GM23338 (cell line): ENCODE data around the gene BCAS3. TPM values are rescaled to one million over a fixed set of nuclear protein-coding genes. Genes with fewer than 3 reads are reported as not detected.

Experiments used
- ATAC-seq: fragments of 200-7000 bp; cut with Tn5 transposase; 3 replicates; pipeline ENCODE4 v1.9.1; 2020
- DNase-seq: peaks from one replicate; pipeline ENCODE4 v3.0.0-alpha.2; 2015; ENCODE audit warnings: low spot score
- H2AFZ ChIP-seq: fragments of 200-600 bp; sonication (generic); 2 replicates; pipeline ENCODE4 v1.8.0; 2016; ENCODE audit warnings: antibody characterized with exemption, mild to moderate bottlenecking, moderate library complexity
- H3F3A ChIP-seq: fragments of 200-600 bp; sonication (generic); replicated peaks from 2 replicates; pipeline ENCODE4 v1.8.0; 2017; ENCODE audit warnings: antibody characterized with exemption, mixed run types, low read depth
- H3K27ac ChIP-seq: fragments of 200-600 bp; sonication (generic); 2 replicates; pipeline ENCODE4 v1.6.1; 2016; ENCODE audit warnings: low read depth
- H3K27me3 ChIP-seq: fragments of 200-600 bp; sonication (generic); 2 replicates; pipeline ENCODE4 v1.8.0; 2016; ENCODE audit warnings: mild to moderate bottlenecking, mixed run types, moderate library complexity; ENCODE audit not compliant: insufficient read depth
- H3K36me3 ChIP-seq: fragments of 200-600 bp; sonication (generic); 2 replicates; pipeline ENCODE4 v1.8.0; 2016; ENCODE audit warnings: mild to moderate bottlenecking; ENCODE audit not compliant: insufficient read depth
- H3K4me1 ChIP-seq: fragments of 200-600 bp; sonication (generic); 2 replicates; pipeline ENCODE4 v1.8.0; 2016; ENCODE audit warnings: mild to moderate bottlenecking, moderate library complexity; ENCODE audit not compliant: insufficient read depth
- H3K4me2 ChIP-seq: fragments of 200-600 bp; sonication (generic); 2 replicates; pipeline ENCODE4 v1.7.1; 2017; ENCODE audit warnings: mixed run types
- H3K4me3 ChIP-seq: fragments of 200-600 bp; sonication (generic); 2 replicates; pipeline ENCODE4 v1.6.1; 2016; ENCODE audit warnings: mixed run types
- H3K79me2 ChIP-seq: fragments of 200-600 bp; sonication (generic); replicated peaks from 2 replicates; pipeline ENCODE4 v1.8.0; 2017; ENCODE audit warnings: mild to moderate bottlenecking; ENCODE audit not compliant: insufficient read depth
- H3K9me2 ChIP-seq: fragments of 200-600 bp; sonication (generic); 2 replicates; pipeline ENCODE4 v1.8.0; 2017; ENCODE audit not compliant: insufficient read depth
- H4K20me1 ChIP-seq: fragments of 200-600 bp; sonication (generic); replicated peaks from 2 replicates; pipeline ENCODE4 v1.8.0; 2017; ENCODE audit warnings: mild to moderate bottlenecking; ENCODE audit not compliant: insufficient read depth
- H3K27ac Mint-ChIP-seq: 2 replicates; pipeline ENCODE4 v1.8.0; 2020; ENCODE audit warnings: inconsistent platforms, mild to moderate bottlenecking, moderate library complexity, mixed read lengths
- H3K27me3 Mint-ChIP-seq: 3 replicates; pipeline ENCODE4 v1.8.0; 2022; ENCODE audit warnings: low read depth, mild to moderate bottlenecking, moderate library complexity, mixed read lengths, inconsistent platforms; ENCODE audit not compliant: insufficient read depth, poor library complexity
- H3K36me3 Mint-ChIP-seq: 3 replicates; pipeline ENCODE4 v1.8.0; 2021; ENCODE audit warnings: low read depth, mild to moderate bottlenecking, inconsistent platforms, moderate library complexity, mixed read lengths
- H3K4me1 Mint-ChIP-seq: 3 replicates; pipeline ENCODE4 v1.8.0; 2020; ENCODE audit warnings: mild to moderate bottlenecking, inconsistent platforms, mixed read lengths
- H3K4me3 Mint-ChIP-seq: 3 replicates; pipeline ENCODE4 v1.8.0; 2021; ENCODE audit warnings: moderate library complexity, mild to moderate bottlenecking, inconsistent platforms, mixed read lengths
- H3K9me3 Mint-ChIP-seq: 3 replicates; pipeline ENCODE4 v1.8.0; 2020; ENCODE audit warnings: moderate library complexity, mild to moderate bottlenecking, inconsistent platforms, mixed read lengths
- CREB1 ChIP-seq: fragments of 250-450 bp; sonication (Bioruptor Pico); IDR thresholded peaks from 2 replicates; pipeline ENCODE4 v1.5.0; 2020; ENCODE audit warnings: low read depth, mild to moderate bottlenecking, moderate library complexity
- CTCF ChIP-seq, 2 experiments: fragments of 200-600 bp in 1 of 2; sonication (generic) in 1 of 2; conservative IDR thresholded peaks; 2 replicates each; pipeline versions ENCODE4 v1.5.1 to v1.6.1; 2016 to 2017; ENCODE audit warnings: antibody characterized with exemption in 2 of 2, low read depth in 2 of 2, mild to moderate bottlenecking in 2 of 2, moderate library complexity in 1 of 2
- EZH2 ChIP-seq: fragments of 200-600 bp; sonication (generic); IDR thresholded peaks from one replicate; pipeline ENCODE4 v1.8.0; 2017; ENCODE audit warnings: antibody characterized with exemption, mild to moderate bottlenecking, low read depth; ENCODE audit not compliant: unreplicated experiment
- EZH2phosphoT487 ChIP-seq: fragments of 200-600 bp; sonication (generic); IDR thresholded peaks from one replicate; pipeline ENCODE4 v1.8.1; 2018; ENCODE audit warnings: antibody characterized with exemption; ENCODE audit not compliant: unreplicated experiment
- NANOG ChIP-seq: IDR thresholded peaks from 2 replicates; pipeline ENCODE4 v1.6.1; 2016; ENCODE audit warnings: antibody characterized with exemption, borderline replicate concordance
- POLR2AphosphoS5 ChIP-seq: IDR thresholded peaks from 2 replicates; pipeline ENCODE4 v1.6.1; 2016; ENCODE audit warnings: antibody characterized with exemption, low read depth
- REST ChIP-seq: IDR thresholded peaks from one replicate; pipeline ENCODE4 v1.6.1; 2018; ENCODE audit warnings: antibody characterized with exemption; ENCODE audit not compliant: unreplicated experiment
- STAT1 ChIP-seq: IDR thresholded peaks from one replicate; pipeline ENCODE4 v1.6.1; 2016; ENCODE audit warnings: antibody characterized with exemption; ENCODE audit not compliant: unreplicated experiment
- ZNF114 ChIP-seq: fragments of 250-450 bp; sonication (Bioruptor Pico); IDR thresholded peaks from 2 replicates; pipeline ENCODE4 v1.5.0; 2020; ENCODE audit warnings: mild to moderate bottlenecking, moderate library complexity
- ZNF331 ChIP-seq: fragments of 250-450 bp; sonication (Bioruptor Pico); IDR thresholded peaks from 2 replicates; pipeline ENCODE4 v1.5.0; 2020; ENCODE audit warnings: low read depth, mild to moderate bottlenecking, moderate library complexity
- polyA plus RNA-seq: library from polyadenylated mRNA; unstranded; fragments of >200 nt; fragmentation: Nextera tagmentation; extraction: Ambion mirVana; gene quantifications from 2 replicates; pipeline ENCODE4 v1.2.1, GENCODE V29; 2016
- total RNA-seq: library from RNA; depleted of rRNA; stranded (reverse); fragments of >200 nt; shearing (Covaris generic); gene quantifications from 2 replicates; pipeline ENCODE4 v1.2.3, GENCODE V29; 2014
- TF ChIP-seq, protein P1 (sequence below): IDR thresholded peaks from 2 replicates; pipeline ENCODE4 v1.6.1; 2016; ENCODE audit warnings: antibody characterized with exemption
- TF ChIP-seq, protein P2 (sequence below): fragments of 250-450 bp; sonication (Bioruptor Pico); IDR thresholded peaks from 2 replicates; pipeline ENCODE4 v1.5.0; 2020; ENCODE audit warnings: mild to moderate bottlenecking, moderate library complexity

The BCAS3 gene
- total and polyA plus RNA-seq, 2 experiments from 2014 or later, result 8.2 to 28.0 TPM

- no peak for TF ChIP-seq POLR2AphosphoS5
- no peak for TF ChIP-seq CREB1 (CRISPR knock-in tag)
- no peak for TF ChIP-seq STAT1
- no peak for TF ChIP-seq EZH2phosphoT487
- no peak for TF ChIP-seq REST
- TF ChIP-seq ZNF114 (CRISPR knock-in tag), result no peak
- TF ChIP-seq CTCF (conservative IDR thresholded peaks at IDR 0.05; ENCODE audit: low read depth in 2 of 2), result no peak
- no peak for TF ChIP-seq NANOG
Observed at GRCh38 chr17:61280338-61280737, 602.7 kb downstream of the BCAS3 start (continued).

DNA sequence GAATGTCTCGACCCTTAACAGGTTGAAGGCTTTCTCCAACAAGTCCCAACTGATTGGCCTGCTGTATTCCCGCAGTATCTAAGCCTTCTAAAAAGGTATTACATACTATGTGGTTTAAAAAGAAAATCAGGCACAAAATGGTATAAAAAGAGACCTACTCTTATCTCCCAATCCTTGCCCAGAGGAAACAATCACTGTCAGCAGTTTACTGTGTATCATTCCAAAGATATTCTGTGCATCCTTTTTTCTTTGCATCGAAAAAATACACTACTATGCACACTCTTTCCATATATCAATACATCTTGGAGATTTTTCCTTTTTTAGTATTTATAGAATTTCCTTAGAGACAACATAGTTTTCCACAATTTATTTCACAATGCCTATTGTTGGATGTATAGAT lies 603.2 kb downstream of the BCAS3 start:
- Histone ChIP-seq H3K4me3 (no peak overlapping the region), H3K79me2 (no peaks in the 10 kb centered on the region), H3K27me3 (no peaks in the 10 kb centered on the region), H2AFZ (no peak overlapping the region), H3K27ac (no peak overlapping the region), H3K9me2 (peaks cover 8% of the 10 kb centered on the region), H3F3A (no peaks in the 10 kb centered on the region), H3K36me3 (no peaks in the 10 kb centered on the region), H3K4me1 (peaks cover 12% of the 10 kb centered on the region), H3K4me2 (no peak overlapping the region), H4K20me1 (no peaks in the 10 kb centered on the region)
- peaks cover 1% of the 10 kb centered on the region for H3K27me3 Mint-ChIP-seq
- peaks cover 20% of the 10 kb centered on the region for H3K4me1 Mint-ChIP-seq
- ATAC-seq (no peak), DNase-seq (no peak)
- H3K27ac Mint-ChIP-seq, result no peak overlapping the region
- peaks cover 6% of the 10 kb centered on the region; the same call in 2 of the 3 replicates for H3K36me3 Mint-ChIP-seq
- H3K4me3 Mint-ChIP-seq, result no peak overlapping the region
- H3K9me3 Mint-ChIP-seq, result peaks cover 9% of the 10 kb centered on the region; the same call in 2 of the 3 replicates
- TF ChIP-seq STAT1, result no peak
- TF ChIP-seq, protein P1, sequence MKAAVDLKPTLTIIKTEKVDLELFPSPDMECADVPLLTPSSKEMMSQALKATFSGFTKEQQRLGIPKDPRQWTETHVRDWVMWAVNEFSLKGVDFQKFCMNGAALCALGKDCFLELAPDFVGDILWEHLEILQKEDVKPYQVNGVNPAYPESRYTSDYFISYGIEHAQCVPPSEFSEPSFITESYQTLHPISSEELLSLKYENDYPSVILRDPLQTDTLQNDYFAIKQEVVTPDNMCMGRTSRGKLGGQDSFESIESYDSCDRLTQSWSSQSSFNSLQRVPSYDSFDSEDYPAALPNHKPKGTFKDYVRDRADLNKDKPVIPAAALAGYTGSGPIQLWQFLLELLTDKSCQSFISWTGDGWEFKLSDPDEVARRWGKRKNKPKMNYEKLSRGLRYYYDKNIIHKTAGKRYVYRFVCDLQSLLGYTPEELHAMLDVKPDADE, result no peak
- TF ChIP-seq, protein P2, sequence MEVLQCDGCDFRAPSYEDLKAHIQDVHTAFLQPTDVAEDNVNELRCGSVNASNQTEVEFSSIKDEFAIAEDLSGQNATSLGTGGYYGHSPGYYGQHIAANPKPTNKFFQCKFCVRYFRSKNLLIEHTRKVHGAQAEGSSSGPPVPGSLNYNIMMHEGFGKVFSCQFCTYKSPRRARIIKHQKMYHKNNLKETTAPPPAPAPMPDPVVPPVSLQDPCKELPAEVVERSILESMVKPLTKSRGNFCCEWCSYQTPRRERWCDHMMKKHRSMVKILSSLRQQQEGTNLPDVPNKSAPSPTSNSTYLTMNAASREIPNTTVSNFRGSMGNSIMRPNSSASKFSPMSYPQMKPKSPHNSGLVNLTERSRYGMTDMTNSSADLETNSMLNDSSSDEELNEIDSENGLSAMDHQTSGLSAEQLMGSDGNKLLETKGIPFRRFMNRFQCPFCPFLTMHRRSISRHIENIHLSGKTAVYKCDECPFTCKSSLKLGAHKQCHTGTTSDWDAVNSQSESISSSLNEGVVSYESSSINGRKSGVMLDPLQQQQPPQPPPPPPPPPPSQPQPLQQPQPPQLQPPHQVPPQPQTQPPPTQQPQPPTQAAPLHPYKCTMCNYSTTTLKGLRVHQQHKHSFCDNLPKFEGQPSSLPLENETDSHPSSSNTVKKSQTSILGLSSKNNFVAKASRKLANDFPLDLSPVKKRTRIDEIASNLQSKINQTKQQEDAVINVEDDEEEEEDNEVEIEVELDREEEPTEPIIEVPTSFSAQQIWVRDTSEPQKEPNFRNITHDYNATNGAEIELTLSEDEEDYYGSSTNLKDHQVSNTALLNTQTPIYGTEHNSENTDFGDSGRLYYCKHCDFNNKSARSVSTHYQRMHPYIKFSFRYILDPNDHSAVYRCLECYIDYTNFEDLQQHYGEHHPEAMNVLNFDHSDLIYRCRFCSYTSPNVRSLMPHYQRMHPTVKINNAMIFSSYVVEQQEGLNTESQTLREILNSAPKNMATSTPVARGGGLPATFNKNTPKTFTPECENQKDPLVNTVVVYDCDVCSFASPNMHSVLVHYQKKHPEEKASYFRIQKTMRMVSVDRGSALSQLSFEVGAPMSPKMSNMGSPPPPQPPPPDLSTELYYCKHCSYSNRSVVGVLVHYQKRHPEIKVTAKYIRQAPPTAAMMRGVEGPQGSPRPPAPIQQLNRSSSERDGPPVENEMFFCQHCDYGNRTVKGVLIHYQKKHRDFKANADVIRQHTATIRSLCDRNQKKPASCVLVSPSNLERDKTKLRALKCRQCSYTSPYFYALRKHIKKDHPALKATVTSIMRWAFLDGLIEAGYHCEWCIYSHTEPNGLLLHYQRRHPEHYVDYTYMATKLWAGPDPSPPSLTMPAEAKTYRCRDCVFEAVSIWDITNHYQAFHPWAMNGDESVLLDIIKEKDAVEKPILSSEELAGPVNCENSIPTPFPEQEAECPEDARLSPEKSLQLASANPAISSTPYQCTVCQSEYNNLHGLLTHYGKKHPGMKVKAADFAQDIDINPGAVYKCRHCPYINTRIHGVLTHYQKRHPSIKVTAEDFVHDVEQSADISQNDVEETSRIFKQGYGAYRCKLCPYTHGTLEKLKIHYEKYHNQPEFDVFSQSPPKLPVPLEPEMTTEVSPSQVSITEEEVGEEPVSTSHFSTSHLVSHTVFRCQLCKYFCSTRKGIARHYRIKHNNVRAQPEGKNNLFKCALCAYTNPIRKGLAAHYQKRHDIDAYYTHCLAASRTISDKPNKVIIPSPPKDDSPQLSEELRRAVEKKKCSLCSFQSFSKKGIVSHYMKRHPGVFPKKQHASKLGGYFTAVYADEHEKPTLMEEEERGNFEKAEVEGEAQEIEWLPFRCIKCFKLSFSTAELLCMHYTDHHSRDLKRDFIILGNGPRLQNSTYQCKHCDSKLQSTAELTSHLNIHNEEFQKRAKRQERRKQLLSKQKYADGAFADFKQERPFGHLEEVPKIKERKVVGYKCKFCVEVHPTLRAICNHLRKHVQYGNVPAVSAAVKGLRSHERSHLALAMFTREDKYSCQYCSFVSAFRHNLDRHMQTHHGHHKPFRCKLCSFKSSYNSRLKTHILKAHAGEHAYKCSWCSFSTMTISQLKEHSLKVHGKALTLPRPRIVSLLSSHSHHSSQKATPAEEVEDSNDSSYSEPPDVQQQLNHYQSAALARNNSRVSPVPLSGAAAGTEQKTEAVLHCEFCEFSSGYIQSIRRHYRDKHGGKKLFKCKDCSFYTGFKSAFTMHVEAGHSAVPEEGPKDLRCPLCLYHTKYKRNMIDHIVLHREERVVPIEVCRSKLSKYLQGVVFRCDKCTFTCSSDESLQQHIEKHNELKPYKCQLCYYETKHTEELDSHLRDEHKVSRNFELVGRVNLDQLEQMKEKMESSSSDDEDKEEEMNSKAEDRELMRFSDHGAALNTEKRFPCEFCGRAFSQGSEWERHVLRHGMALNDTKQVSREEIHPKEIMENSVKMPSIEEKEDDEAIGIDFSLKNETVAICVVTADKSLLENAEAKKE (CRISPR knock-in tag), result no peak
- no peak for TF ChIP-seq NANOG
- TF ChIP-seq EZH2, result no peak
- TF ChIP-seq ZNF331, result no peak
